Measurements from ENCODE around the gene ENTPD3.

Gene ENTPD3

DNA sequence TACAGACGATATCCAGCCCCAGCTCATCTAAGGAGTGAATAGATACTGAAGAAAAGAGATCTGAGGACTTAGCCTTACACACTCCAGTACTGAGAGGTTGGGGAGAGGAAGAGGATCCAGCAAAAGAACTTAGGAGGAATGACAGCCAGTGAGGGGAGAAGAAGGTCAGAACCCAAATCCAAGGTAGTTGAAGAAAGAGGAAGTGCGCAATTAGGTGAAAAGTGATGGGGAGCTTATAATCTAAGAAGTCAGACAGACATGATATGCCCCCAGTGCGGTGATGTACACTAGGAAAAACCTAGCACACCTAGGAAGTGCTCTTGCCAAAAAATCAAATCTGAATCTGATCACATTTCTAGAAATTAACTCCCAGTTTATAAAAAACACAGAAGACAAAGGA, 20.6 kb downstream of the ENTPD3 start:
- no peak for DNase-seq (ENCODE audit: insufficient read length)

DNA sequence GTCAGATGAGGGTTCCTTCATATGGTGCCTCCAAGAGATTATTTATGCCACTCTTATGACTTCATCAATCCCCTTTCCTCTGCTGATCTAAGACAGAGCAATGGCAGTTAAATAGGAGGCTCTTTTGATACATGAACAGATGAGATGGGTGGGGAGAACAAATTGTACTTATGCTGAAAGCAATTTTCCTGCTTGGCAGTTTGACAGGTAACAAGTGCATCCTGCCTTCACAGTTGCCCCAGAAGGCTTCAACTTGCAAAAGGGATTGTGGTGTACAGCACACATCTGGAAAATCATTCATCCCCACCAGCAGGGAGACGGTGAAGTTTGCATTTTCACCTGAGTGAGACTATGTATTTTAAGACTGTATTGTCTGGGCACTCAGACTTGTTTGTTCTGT, 27.3 kb downstream of the ENTPD3 start:
- TF ChIP-seq POLR2A (IDR thresholded peaks at IDR 0.05; ENCODE audit: low read depth, low read length) (no peak), TAF1 (IDR thresholded peaks at IDR 0.05; ENCODE audit: borderline replicate concordance, low read depth, low read length) (no peak), POLR2AphosphoS5 (IDR thresholded peaks at IDR 0.05; ENCODE audit: low read depth, low read length) (no peak)
- no peak for FAIRE-seq
- no peak for DNase-seq (ENCODE audit: insufficient read length)

More for the DNA sequence above, 20.6 kb downstream of the ENTPD3 start:
- no peak for TF ChIP-seq POLR2AphosphoS5 (IDR thresholded peaks at IDR 0.05; ENCODE audit: low read depth, low read length)
- TF ChIP-seq TAF1 (IDR thresholded peaks at IDR 0.05; ENCODE audit: borderline replicate concordance, low read depth, low read length) = no peak
- FAIRE-seq = no peak

DNA sequence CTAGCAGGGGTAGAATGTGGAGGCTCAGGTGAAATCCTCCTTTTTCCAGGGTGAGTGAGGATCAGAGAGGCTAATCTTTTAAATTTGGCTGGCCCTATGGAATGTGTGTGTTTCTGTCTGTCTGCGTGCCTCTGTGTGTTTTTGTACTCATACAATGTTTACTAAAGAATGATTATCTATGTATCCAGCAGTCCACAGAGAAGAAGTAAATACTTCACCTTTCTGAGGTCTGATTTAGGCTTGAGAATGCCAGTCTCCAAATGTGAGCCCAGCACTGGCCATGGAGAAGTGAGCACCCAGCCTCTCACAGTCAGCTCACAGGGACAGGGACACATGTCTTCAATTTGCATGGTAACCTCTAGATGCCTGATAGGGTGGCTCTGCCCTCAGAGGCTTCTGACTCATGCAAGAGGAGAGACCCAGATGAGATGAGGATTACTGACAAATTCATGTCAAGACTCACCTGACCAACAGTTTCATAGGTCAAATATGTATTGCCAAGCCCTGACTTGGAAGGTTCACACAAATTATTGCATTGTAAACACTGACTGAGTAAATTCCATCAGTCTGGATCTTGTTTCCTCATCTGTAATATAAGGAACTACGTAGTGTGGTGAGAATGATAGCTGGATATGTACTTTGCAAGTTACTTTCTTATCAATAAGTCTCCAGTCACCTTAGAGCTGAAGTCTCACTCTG, 31.0 kb downstream of the ENTPD3 start:
- FAIRE-seq (no peak), DNase-seq (ENCODE audit: insufficient read length) (no peak)
- no peak for TF ChIP-seq TAF1 (IDR thresholded peaks at IDR 0.05; ENCODE audit: borderline replicate concordance, low read depth, low read length)
- no peak for TF ChIP-seq POLR2A (IDR thresholded peaks at IDR 0.05; ENCODE audit: low read depth, low read length)
- TF ChIP-seq POLR2AphosphoS5 (IDR thresholded peaks at IDR 0.05; ENCODE audit: low read depth, low read length) = no peak

GRCh38 chr3:40422861-40423260, 35.9 kb downstream of the ENTPD3 start:
- no peak for FAIRE-seq
- no peak for DNase-seq (ENCODE audit: insufficient read length)
- TF ChIP-seq TAF1 (IDR thresholded peaks at IDR 0.05; ENCODE audit: borderline replicate concordance, low read depth, low read length) = no peak
- TF ChIP-seq POLR2A (IDR thresholded peaks at IDR 0.05; ENCODE audit: low read depth, low read length) = no peak
- TF ChIP-seq POLR2AphosphoS5 (IDR thresholded peaks at IDR 0.05; ENCODE audit: low read depth, low read length) = no peak

GRCh38 chr3:40427045-40427669, 40.2 kb downstream of the ENTPD3 start:
- DNase-seq (ENCODE audit: insufficient read length) (no peak), FAIRE-seq (no peak)
- TF ChIP-seq POLR2A (IDR thresholded peaks at IDR 0.05; ENCODE audit: low read depth, low read length) = no peak

DNA sequence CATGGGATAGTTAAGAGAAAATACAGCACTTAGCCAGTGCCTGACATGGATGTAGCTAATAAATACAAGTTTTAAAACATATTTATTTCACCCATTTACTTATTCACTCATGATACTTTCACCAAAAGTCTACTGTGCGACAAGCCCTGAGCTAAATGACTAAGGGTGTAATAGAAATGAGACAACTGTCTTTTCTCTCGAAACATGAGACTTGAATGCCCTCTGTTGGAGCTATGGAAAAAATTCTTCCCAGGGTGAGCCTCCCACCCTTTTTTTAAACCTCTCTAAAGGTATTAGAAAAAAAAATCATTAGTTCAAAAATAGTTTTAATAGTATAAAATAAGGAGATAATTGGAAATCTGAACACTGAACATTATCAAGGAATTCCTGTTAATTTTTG, 45.8 kb downstream of the ENTPD3 start:
- DNase-seq (ENCODE audit: insufficient read length) (no peak), FAIRE-seq (no peak)

GRCh38 chr3:40437889-40438288, 50.9 kb downstream of the ENTPD3 start:
- no peak for TF ChIP-seq TAF1 (IDR thresholded peaks at IDR 0.05; ENCODE audit: borderline replicate concordance, low read depth, low read length)
- TF ChIP-seq POLR2AphosphoS5 (IDR thresholded peaks at IDR 0.05; ENCODE audit: low read depth, low read length) = no peak
- TF ChIP-seq POLR2A (IDR thresholded peaks at IDR 0.05; ENCODE audit: low read depth, low read length) = no peak
- DNase-seq (ENCODE audit: insufficient read length) = no peak
- FAIRE-seq = no peak

More for the DNA sequence above, 45.8 kb downstream of the ENTPD3 start:
- TF ChIP-seq TAF1 (IDR thresholded peaks at IDR 0.05; ENCODE audit: borderline replicate concordance, low read depth, low read length) = no peak
- no peak for TF ChIP-seq POLR2AphosphoS5 (IDR thresholded peaks at IDR 0.05; ENCODE audit: low read depth, low read length)
- no peak for TF ChIP-seq POLR2A (IDR thresholded peaks at IDR 0.05; ENCODE audit: low read depth, low read length)

DNA sequence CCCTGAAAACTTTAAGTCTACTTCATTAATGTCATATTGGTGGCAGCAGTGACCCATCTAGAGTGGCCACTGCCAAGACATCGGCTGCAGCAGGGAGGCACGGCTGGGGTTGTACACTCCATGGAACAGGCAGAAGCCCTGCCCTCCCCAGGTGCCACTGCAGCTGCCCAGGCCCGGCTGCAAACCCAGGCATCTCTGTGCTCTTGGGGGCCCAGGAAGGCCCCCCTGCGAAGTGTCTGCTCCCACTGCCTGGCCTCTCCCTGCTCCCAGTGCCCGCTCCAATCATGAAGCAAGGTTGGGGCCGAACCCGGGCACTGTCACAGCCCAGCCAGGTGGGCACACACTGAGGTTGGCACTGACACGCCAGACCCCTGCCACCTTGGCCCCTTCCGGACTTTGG, 58.1 kb downstream of the ENTPD3 start:
- TF ChIP-seq POLR2A (IDR thresholded peaks at IDR 0.05; ENCODE audit: low read depth, low read length) (no peak), POLR2AphosphoS5 (IDR thresholded peaks at IDR 0.05; ENCODE audit: low read depth, low read length) (no peak), TAF1 (IDR thresholded peaks at IDR 0.05; ENCODE audit: borderline replicate concordance, low read depth, low read length) (no peak)
- FAIRE-seq (no peak), DNase-seq (ENCODE audit: insufficient read length) (no peak)

- TF ChIP-seq POLR2AphosphoS5 (IDR thresholded peaks at IDR 0.05; ENCODE audit: low read depth, low read length) (no peak), POLR2A (IDR thresholded peaks at IDR 0.05; ENCODE audit: low read depth, low read length) (no peak), TAF1 (IDR thresholded peaks at IDR 0.05; ENCODE audit: borderline replicate concordance, low read depth, low read length) (no peak)
- DNase-seq (ENCODE audit: insufficient read length) = no peak
- FAIRE-seq = no peak
Measured at GRCh38 chr3:40445880-40446279, 58.9 kb downstream of the ENTPD3 start.

- FAIRE-seq (no peak), DNase-seq (ENCODE audit: insufficient read length) (no peak)
- TF ChIP-seq POLR2A (IDR thresholded peaks at IDR 0.05; ENCODE audit: low read depth, low read length) (no peak), TAF1 (IDR thresholded peaks at IDR 0.05; ENCODE audit: borderline replicate concordance, low read depth, low read length) (no peak)
Measured at GRCh38 chr3:40450438-40450837, 63.5 kb downstream of the ENTPD3 start.

GRCh38 chr3:40451551-40451950, 64.6 kb downstream of the ENTPD3 start:
- no peak for TF ChIP-seq TAF1 (IDR thresholded peaks at IDR 0.05; ENCODE audit: borderline replicate concordance, low read depth, low read length)
- TF ChIP-seq POLR2A (IDR thresholded peaks at IDR 0.05; ENCODE audit: low read depth, low read length) = no peak
- TF ChIP-seq POLR2AphosphoS5 (IDR thresholded peaks at IDR 0.05; ENCODE audit: low read depth, low read length) = no peak
- DNase-seq (ENCODE audit: insufficient read length) (no peak), FAIRE-seq (no peak)

- TF ChIP-seq TAF1 (IDR thresholded peaks at IDR 0.05; ENCODE audit: borderline replicate concordance, low read depth, low read length) (no peak), POLR2A (IDR thresholded peaks at IDR 0.05; ENCODE audit: low read depth, low read length) (no peak), POLR2AphosphoS5 (IDR thresholded peaks at IDR 0.05; ENCODE audit: low read depth, low read length) (no peak)
- DNase-seq (ENCODE audit: insufficient read length) (no peak), FAIRE-seq (no peak)
Measured at GRCh38 chr3:40452057-40452456, 65.1 kb downstream of the ENTPD3 start.

All from GM12892 (cell line).